Tibial nerve (tissue), 4 donors: ENCODE measurements around the gene SP1.
A peak's percentile ranks its signal among the peaks of the same experiment; 100 is the strongest.

Experiments
- CTCF ChIP-seq, 5 experiments: fragments of 200-600 bp in 3 of 5; fragments of 450-650 bp in 2 of 5; sonication (generic) in 3 of 5; IDR thresholded peaks; one replicate each; pipeline ENCODE4 v1.5.1; 2016 to 2019; ENCODE audit warnings: antibody characterized with exemption in 5 of 5, mild to moderate bottlenecking in 3 of 5, moderate library complexity in 2 of 5
- EP300 ChIP-seq, 2 donors: sonication (generic); formaldehyde crosslinking; IDR thresholded peaks; one replicate each; pipeline ENCODE4 v1.6.1; 2017; ENCODE audit warnings: antibody characterized with exemption in 2 of 2, mild to moderate bottlenecking in 1 of 2
- POLR2A ChIP-seq, 2 donors: fragments of 450-650 bp; IDR thresholded peaks; one replicate each; pipeline ENCODE4 v1.6.1; 2017; ENCODE audit warnings: antibody characterized with exemption in 2 of 2, mild to moderate bottlenecking in 2 of 2, moderate library complexity in 2 of 2

- peak; percentile 80 to 97 (median 93) for TF ChIP-seq CTCF (IDR thresholded peaks at IDR 0.05)
- peak in 1 of 2 donors; percentile 64 for TF ChIP-seq POLR2A (IDR thresholded peaks at IDR 0.05)
- TF ChIP-seq EP300 (IDR thresholded peaks at IDR 0.05), result peak; percentile 84 to 93
Observed at GRCh38 chr12:53451661-53452158, 71.7 kb downstream of the SP1 start, which contains the start of gene PCBP2.
